Measurements from ENCODE around the gene CFAP20DC.
"Not testable (repeated sequence)": the region's sequence is repeated elsewhere in the genome, so short reads cannot be mapped to it uniquely, and the experiment has no call there.

Gene CFAP20DC

DNA sequence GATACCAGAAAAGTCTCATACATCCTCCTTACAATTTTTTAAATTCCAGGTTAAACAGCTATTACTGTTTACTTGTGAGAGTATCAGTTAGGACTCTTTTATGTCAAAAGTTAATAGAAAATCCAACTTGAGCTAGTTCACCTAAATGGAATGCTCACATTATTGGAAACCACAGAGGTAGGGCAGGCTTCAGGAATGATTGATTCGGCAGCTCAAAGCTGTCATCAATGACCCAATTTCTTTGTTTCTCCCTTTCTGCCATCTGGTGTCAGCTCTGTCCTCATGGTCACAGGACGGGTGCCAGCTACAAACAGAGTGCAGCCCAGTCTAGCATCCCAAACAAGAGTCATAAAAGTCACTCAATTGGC is 32.2 kb downstream of the CFAP20DC start:
- DNase-seq: peak; percentile 26

GRCh38 chr3:59016930-59017616 is 32.8 kb downstream of the CFAP20DC start:
- DNase-seq: no peak

DNA sequence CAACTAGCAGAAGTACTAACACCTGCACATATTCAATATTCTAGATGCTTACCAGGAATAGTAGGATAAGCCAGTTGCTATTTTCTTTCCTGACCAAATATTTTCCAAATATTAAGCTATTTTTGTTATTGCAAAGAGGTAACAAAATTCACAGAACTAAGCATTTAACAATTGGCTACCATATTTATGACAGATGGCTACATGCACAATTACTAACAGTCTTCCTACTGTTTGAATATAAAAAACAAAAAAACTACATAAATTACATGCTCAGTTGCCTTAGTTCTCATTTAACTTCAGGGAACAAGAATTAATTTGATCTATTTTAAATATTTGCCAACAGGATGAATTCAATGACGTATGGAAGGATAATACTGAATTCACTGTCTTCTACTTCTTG is 36.2 kb downstream of the CFAP20DC start:
- DNase-seq: no peak

DNA sequence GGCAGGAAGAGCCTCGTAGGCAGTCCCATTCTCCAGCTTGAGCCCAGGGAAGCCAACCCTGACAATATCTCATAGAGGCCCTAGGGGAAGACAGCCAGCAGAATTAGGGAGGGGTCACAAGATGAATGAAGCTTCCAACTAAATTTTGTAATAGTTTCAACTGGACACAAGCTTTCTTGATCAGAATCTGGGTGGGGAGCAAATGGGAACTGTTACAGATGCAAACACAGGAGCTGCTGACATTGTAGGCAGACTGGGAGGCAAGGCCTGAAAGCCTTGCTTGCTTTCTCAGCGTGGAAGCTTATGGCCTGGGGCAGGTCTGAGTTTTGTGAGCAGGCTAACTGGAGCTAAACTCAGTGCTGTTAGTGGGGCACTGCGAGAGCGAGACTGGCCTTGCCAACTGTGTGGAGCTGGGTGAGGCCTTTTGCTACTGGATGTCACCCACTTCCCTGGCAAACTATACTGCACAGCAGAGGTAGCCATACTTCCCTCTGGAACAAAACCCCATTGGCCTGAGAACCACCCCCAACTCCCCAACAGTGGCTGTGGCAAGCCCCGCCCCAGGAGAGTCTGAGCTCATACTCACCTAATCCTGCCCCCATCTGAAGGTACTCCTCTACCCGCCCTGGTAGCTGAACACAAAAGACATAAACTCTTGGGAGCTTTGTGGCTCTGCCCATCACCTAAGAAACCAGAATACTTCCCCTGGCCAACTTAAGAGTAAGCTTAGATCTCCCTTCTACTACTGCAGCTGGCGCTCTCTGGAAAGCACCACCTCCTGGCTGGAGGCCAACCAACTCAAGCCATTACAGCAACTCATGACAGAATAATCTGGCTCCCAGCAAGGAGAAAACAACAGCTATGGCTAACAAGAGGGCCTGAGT is 42.9 kb downstream of the CFAP20DC start:
- no peak for DNase-seq

- no peak for DNase-seq
These were observed 48.1 kb downstream of the CFAP20DC start for GRCh38 chr3:59001675-59002074.

DNA sequence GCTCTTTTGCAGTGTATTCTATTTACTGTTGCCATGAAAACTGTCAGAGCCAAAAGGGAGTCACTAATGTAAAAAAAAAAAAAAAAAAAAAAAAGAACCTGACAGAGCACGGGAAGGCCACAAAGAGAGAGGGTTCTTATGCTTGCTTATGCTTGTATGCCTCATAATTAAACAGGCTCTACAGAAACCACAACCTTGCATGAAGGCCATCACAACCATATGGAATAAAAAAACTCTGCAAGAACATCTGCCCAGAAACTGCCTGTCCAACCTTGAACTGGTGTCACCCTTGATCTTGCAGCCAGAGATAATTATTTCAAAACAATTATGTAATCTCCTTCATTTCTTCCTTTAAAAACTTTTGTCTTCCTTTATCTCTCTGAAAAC is 50.1 kb downstream of the CFAP20DC start:
- no peak for DNase-seq

- no peak for DNase-seq
These were observed 50.6 kb downstream of the CFAP20DC start for GRCh38 chr3:58999134-58999773.

DNA sequence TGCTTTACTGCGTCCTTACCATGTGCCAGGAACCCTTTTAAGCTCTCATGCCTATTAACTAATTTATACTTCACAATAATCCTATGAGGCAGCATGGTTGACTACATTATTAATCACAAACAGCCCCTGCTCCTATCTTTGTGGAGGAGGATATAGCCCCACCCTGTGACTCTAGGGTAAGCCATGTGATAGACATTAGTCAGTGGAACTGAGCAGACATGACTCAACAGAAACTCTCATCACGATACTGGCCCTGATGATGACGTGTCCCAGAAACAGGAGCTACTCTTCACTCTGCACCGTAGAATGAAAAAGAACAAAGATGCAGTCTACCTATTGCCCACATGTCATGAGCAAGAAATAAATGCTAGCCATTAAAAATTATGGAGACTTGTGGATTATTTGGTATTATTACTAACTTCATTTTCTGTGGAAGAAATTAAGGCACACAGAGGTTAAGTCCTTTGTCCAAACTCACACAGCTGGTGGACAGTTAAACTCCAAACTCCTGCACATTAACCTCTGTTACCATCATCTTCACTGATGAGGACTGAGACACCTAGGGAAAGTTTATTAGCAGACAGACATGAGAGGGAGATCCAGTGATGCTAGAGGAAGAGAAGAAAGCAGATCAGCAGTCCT is 51.2 kb downstream of the CFAP20DC start:
- no peak for DNase-seq

GRCh38 chr3:58996730-58997129 is 53.1 kb downstream of the CFAP20DC start:
- no peak for DNase-seq

GRCh38 chr3:58994746-58995330 is 55.0 kb downstream of the CFAP20DC start:
- DNase-seq: peak; percentile 91

GRCh38 chr3:58993547-58993946 is 56.3 kb downstream of the CFAP20DC start:
- DNase-seq: no peak

DNA sequence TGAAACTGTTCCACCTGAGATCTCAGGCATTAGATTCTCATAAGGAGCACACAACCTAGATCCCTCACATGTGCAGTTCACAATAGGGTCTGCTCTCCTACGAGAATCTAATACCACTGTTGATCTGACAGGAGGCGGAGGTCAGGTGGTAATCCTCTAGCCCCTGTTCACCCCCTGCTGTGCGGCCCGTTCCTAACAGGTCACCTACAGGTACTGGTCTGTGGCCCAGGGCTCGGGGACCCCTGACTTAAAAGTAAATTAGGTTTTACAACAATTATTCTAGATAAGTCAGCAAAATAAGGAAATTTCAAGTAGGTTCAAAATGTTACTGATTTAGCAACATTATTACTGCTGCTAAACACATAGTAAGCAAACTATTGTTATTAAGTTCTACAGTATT is 58.2 kb downstream of the CFAP20DC start:
- no peak for DNase-seq

- no peak for DNase-seq
These were observed 58.8 kb downstream of the CFAP20DC start for GRCh38 chr3:58991026-58991425.

DNA sequence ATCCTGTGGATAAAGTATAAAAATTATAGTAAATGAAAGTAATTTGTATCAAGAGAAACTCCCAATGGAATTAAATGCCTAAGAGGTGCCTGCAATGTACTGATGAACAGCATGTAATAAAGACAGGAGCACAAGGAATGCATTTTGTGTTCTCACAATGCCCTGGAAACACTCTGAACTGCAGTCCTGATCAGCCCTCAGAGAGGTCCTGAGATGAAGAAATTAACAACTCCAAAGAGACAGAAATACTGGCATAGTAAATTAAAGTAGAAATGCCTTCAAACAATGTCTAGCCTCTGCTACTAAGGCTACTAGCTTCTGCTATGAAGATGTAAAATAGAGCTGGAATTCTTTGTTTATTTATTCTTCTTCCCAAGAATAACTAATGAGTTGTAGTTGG is 59.9 kb downstream of the CFAP20DC start:
- no peak for DNase-seq

DNA sequence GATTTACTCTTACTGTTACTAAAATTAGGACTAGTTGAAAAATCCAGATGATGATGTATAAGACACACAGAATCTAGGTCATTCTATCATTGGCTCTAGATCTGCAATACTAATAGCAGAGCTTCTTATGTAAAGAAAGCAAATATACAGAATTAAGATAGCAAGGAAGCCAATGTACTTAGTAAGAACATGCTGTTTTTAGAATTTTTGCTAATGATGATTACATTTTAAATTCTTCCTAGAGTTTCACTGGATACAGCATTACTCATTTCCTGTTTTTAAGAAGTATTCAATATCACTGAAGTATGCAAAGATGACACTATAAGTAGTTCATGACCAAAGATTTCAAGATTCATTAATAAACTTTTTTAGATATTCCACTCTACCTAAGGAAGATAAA is 60.7 kb downstream of the CFAP20DC start:
- no peak for DNase-seq

DNA sequence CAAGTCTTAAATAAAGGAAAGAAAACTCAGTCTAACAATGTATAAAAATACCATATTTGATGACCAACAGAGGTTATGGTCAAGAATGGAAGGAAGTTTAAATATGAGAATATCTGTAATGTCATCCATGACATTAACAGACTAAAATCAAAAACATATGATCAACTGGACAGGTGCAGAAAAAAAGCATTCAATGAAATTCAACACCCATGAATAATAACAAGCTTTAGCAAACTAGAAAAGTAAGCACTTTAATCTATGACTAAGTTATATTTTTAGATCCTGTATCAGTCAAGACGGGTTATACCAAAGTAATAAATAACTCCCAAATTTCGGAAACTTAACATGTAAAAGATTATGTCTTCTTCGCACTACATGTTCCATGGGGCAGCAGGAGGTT is 61.8 kb downstream of the CFAP20DC start:
- DNase-seq: no peak

DNA sequence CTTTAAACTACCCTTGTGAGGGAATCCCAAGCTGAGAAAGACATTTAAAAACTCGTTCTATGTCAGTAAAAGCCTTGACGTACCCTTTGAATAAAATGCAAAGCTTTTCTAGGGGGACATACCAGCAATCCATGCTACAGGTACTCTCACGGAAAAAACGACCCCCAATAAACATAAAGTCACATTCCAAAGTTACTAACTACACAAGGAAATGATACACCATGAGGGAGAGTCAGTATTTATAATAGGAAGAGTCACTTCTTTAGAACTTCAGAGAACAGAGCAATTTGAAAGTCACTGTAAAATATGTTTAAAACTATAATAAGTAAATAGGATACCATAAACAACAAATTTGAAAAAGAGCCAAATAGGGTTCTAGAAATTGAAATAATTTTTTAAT is 63.2 kb downstream of the CFAP20DC start:
- DNase-seq: no peak

DNA sequence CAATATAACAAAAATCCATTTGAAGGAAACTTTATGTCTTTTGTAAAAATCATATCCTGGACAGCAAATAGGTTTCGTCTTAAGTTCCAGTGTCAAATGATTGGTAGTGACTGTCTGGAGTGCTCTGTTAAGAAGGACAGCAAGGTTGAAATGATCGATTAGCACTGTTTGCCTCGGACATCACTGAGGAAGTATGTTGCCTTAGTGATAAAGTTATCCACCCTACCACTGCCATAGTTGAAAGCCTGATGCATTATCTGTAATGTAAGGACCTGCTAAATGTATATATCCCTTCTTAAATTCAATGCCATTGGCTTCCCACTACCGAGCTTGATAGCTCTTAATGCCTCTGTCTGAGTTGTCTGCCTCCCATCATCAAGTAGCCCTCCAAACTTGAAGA is 70.0 kb downstream of the CFAP20DC start:
- DNase-seq: no peak

DNA sequence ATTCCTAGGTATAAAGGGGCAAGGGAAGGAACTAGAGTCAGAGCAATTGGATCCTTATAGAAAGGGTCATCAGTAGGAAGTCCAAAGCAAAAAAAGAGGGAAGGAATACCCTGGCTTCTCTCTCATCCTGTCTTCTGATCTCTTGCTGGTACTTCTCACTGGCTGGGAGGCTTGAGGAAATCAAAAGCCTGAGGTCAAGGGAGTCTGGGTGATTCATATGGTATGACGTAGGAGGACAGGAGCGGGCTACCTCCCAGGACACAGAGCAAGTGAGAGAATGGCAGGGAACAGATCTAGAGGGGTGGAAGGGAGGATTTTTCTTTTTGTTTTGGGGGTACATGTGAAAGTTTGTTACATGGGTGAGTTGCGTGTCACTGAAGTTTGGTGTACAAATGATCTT is 76.0 kb downstream of the CFAP20DC start:
- DNase-seq: no peak

GRCh38 chr3:58967866-58968265 is 82.0 kb downstream of the CFAP20DC start:
- DNase-seq: not testable (repeated sequence)

DNA sequence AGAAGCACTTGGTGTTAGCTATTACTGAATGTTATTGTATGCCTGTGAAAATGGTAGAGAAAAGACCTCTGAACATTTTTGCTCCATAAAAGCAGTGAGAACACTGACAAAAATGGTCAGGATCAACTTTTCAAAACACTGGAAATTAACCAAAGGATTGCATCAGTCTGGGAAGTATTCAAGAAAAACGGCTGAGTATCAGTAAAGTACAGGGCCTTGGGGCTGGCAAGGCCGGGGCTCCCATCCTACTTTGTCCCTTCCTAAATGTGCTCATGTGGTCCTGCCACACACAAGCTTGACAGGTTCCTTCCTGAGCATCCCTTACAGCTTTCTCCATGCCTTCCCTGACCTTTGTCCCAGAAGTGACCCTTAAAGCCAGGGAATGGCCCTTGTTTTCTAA is 84.0 kb downstream of the CFAP20DC start:
- DNase-seq: peak; percentile 28

DNA sequence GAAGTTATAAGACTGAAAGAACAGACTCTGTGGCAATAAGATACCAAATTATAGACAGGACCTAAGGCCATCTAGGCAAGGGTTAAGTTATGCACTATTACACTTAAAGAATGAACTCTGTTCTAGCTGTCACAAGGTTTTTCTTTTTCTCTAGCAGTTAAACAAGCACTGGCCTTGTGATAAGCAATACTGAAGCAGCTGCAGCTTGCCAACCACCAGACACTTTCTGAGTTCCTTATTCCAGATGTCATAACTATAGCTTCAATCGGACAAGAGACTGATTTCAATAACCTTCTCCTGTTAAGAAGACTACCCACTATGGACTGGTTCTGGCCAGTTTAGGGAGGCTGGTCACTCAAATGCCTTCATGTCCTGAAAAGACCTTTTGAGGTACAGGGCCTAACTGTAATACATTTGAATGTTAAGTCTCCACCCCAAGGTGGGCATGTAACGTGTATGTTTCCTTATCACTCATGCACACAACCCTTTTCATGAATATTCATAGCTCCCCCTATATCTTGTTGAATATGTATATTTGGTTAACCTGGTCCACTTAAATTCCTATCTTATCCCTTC is 85.8 kb downstream of the CFAP20DC start:
- DNase-seq: peak; percentile 8

- peak; percentile 4 for DNase-seq
These were observed 87.0 kb downstream of the CFAP20DC start for GRCh38 chr3:58962816-58963215.

Measured in eye (tissue), 1 donor.